Measurements from ENCODE around the gene GAK. TPM values are rescaled to one million over a fixed set of nuclear protein-coding genes. Genes with fewer than 3 reads are reported as not detected.

Gene GAK
- total RNA-seq, 1 donor from 2014 or later: 191 TPM

DNA sequence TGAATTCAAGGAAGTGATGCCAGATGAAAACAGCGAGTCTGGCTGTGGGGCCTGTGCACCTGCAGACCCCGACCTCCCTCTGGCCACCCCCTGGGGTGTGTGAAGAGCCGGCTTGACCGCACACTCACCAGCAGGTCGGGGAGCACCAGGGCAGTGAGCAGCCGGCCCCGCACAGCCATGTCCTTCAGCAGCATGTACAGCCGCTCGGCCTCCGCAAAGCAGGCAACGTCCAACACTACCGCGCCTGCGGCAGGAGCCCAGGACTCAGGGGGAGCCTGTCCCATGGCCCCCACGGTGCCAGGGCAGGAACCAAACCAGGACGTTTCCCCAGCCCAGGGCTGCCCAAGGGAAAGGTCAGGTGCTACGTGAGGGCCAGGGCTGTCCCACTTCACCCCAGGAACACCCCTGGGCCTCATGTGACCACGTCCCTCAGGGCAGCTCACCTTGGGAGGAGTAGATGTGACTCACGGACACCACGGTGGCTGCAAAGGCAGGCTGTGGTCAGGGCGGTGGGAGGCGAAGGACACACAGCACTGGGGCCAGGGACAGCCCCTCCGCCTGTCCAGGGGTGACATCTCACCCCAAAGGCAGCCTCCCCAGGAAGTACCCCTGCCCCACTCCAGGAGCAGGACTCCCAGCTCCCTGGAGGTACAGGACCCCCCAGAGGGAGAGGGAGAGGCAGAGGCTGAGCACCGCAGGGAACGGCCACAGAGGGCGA, 33.1 kb upstream of the GAK start:
- intact Hi-C loops (cut with micrococcal nuclease): no loop called here

DNA sequence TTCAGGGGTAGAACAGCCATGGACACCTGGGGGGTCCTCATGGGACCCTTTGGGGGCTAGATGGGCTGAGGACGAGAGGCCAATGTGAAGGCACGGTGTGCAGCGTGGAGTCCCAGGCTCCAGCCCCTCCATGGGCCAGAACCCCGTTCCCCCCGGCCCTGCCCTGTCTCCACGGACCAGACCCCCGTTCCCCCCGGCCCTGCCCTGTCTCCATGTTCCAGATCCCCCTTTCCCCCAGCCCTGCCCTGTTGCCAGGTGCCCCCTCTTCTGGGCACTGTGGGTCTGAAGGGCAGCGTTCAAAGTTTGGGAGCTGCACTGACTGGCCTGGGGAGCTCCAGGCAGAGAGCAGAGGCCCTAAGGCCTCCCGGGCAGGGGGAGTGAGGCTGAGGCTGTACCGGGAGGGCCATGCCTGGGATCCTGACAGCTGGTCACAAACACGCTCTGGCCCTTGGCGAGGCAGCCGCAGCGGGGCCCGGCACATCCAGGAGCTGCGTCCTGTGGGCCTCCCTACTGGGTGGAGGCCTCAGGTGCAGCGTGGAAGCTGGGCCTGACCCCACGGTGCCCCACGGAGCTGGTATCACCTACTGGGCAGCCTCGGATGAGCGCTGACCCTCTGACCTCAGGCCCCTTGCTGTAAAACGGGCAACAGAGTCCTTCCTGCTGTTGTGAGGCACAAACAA, 32.4 kb upstream of the GAK start:
- intact Hi-C loops (cut with micrococcal nuclease): no loop called here

DNA sequence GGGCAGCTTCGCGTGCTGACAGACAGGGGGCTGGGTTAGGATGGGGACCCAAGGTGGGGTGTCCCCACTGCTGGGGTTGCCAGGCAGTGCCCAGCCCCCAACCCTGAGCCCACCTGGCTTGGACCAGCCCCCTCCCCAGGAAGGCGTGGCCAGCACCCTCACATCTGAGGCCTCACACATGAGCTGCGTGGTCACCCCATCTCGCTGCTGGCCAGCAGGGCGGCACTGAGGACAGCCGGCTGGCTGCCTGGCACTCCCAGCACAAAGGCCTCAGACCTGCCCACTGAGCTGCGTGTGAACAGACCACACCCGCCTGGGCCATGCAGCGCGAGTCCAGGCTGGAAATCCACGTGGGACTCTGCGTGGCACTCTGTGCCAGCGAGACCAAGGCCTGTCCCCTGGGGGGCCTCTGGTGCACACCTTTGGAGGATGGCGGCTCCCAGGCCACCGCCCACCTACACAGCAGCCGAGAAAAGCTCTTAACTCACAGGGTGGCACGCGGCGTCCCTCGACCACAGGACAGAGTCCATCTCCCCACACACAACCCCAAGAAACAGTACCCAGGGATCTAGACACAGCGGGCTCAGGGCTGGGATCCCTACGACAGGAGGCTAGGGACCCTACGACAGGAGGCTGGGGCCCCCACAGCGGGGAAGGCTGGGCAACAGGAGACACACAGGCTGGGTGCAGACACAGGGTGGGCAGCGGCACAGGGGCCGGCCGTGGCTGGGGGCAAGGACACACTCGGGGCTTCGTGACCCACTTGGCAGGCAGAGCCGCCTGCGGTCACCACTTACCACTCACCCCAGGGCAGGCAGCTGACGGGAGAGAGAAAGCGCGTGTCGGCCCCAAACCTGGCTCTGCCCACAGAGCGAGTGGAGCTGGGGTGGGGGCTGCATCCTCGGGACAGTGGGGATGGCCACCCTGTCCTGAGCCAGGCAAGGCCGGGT, 31.4 kb upstream of the GAK start:
- intact Hi-C loops (cut with micrococcal nuclease): no loop called here

DNA sequence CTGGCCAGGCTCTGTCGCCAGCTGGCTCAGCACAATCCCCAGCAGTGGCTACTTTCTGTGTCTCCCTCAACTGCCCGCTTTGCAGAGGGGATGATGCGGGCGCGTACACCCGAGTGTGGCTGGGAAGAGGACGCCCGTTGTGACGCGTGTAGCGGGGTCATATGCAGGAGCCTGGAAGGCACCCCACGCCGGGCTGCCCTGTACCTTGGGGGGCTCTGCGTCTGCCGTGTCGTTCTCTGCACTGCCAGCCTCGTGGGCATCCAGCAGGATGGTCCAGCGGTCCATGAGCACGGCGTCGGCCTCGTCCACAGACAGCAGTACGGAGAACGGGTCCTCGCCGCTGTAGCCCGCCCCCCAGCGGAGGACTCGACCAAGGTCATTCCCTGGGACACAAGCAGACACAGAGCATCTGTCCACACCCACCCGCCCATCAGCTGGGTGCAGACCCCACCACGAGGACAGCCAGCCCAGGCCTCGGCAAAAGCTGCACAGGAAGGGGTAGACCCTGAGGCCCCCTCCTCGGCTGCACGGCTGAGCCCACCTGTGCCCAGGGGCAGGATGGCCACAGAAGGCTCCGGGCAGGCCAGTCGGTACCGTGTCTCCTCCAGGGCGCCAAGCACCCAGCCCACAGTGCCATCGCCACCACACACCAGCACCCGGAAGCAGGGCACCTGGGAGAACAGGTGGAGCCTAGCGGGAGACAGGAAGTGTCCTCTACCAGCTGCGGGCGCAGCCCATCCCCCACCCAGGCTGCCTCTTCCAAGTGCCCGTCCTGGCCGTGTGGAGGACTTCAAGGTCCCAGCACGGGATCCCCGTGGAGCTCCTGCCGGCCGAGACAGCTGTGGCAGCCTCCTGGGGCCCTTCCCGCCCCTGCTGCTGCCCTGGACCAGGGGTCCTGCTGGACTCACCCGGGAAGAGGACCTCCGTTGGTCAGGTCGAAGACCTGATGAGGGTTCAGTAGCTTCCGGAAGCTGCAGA, 30.4 kb upstream of the GAK start:
- intact Hi-C loops (cut with micrococcal nuclease): no loop called here

DNA sequence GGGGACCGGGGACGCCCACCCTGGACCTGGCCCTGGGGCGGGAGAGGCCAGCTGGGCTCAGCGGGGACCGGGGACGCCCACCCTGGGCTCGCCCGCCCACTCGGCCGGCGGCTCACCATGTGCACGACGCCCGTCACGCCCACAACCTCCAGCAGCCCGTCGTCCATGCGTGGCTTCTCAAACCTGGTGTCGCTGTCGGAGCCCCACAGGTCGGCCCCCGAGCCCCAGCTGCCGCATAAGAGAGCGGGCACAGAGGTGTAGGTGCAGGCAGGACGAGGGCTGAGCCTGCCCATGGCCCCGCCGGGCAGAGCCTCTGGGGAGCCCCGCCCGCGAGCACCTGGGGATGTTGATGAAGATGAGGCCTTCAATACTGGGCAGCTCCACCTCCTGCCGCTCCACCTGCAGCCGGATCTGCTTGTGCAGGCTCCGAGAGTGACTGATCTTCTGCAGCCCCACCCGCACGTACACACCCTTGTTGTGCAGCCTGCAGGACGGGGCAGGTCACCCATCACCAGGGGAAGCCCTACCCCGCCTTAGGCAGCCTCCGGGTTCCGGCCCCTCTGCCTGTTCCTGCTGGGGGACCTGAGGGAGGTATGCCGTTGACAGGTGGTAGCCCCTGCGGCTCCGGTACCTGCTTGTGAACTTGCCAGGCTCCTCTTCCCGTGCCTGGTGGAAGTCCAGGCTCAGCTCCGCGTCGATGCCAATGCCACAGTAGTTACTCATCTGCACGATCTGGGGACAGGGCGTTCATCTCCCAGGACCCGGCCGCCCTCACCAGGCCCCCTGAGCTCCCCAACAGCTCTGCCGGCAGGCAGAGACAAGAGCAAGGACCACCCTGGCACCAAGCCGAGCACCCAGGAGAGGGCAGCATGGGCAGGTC, 29.5 kb upstream of the GAK start:
- intact Hi-C loops (cut with micrococcal nuclease): no loop called here

DNA sequence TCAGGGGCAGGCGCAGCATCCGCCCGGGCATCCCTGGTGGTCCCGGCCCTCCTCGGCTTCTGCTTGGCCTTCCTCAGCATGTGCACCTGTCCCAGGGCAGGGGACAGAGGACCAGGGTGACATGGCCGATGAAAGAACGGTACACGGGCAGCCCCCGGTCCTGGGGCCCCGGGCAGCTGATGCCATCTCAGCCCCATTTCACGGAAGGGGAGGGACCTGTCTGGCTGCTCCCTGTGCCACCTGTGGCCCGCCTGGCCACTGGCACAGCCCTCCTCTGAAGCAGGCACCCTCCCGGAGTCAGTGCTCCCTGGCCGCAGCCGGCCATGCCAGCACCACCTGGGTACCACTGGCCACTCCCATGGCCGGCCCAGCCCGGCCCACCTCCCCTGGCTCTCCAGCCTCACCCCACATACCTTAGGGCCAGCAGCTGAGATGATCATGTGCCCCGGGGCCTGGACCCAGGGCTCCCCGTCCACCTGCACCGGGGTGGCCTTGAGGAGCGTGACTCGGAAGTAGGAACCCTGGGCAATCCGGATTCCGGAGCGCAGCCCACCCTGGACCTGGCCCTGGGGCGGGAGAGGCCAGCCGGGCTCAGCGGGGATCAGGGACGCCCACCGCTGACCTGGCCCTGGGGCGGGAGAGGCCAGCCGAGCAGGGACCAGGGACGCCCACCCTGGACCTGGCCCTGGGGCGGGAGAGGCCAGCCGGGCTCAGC, 28.7 kb upstream of the GAK start:
- intact Hi-C loops (cut with micrococcal nuclease): no loop called here

DNA sequence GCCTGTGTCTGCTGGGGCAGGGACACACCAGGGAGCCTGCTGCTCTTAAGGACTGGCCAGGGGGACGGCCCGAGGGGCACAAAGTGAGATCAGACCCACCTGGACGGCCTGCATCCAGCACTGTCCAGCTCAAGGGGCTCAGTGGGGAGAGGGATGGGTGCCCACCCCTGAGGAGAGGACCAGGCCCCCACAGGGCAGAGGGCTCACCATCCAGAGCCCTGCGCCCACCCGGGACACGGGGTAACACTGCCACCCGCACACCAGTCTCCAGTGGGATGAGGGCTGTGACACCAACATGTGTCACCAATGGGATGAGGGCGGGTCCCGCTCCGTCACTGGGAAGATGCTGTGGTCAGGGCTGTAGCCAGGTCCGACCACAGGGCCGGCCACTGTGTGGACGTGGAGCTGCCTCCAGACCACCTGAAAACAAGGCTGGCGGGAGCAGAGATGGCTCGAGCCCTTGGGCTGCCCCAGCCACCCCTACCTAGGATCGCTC, 28.1 kb upstream of the GAK start:
- intact Hi-C loops (cut with micrococcal nuclease): no loop called here

DNA sequence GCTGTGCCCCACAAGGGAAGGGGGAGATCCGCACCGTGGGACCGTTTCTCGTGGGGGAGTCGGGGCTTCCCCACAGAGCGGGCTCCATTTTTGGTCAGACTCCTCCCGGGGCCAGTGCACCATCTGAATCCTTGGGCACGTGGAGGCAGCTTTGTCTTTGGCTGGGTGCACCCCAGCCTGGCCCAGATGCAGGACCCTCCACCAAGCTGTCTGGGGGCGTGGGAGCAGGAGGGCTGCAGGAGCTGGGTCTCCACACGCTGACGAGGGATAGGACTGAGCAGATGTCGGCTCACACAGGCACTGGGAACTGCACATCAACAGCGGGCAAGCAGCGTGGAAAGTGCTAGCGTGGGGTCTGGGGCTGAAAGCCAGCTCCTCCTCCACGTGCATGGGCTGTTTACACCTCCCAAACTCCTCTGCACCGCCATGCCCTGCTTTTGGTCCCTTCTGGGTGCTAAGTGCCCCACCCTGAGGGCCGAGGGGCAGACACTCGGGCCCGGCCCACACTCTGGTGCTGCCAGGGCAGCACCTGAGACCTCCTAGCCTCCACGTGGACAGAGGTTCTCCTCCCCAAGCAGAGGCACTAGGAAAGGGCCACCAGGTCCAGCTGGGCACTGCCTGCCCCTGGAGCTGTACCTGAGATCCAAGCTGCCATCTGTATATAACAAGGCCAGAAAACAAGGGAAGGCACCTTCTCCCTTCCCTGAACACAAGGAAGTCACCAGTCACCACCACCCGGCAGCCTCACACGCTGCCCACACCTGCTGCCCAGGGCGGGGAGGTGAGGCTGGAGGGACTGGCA, 27.4 kb upstream of the GAK start:
- intact Hi-C loops (cut with micrococcal nuclease): no loop called here

DNA sequence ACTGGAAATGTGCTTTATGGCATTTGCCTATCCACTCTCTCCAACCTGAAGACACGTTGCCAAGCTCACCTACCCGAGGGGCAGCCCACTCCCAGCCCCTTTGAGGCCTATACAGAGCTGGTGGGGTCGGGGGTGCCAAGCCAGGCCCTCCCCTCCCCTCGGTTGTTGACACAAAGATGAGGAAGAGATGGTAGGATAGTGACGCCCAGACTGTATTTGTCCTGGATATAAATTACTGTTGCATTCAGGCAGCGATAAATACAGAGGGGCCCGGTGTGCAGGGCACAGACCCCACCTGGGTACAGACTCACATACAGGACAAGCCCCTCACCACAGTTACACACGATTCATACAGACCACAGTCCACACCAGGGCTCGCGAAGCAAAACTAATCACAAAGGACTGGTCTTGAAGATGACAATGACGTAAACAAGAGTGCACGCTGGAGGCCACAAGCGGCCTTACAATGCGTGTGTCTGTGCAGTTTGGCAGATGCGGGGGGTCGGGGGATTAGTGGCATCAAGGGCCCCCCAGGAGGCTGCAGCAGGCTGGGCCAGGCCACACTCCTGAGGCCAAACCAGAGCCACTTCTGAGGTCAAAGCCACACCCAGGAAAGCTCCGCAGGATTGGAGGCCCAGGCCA, 26.7 kb upstream of the GAK start:
- intact Hi-C loops (cut with micrococcal nuclease): no loop called here

DNA sequence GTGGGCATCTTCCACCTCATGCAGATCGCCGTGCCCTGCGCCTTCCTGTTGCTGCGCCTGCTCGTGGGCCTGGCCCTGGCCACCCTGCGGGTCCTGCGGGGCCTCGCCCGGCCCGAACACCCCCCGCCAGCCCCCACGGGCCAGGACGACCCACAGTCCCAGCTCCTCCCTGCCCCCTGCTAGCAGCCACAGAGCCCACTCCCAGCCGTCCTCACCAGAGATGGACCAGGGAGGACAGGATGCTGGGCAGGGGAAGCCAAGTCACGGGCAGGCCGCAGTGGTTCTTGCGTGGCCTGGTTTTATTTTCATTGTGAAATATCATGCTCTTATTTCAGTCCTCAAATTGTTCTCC, 26.2 kb upstream of the GAK start:
- intact Hi-C loops (cut with micrococcal nuclease): no loop called here

DNA sequence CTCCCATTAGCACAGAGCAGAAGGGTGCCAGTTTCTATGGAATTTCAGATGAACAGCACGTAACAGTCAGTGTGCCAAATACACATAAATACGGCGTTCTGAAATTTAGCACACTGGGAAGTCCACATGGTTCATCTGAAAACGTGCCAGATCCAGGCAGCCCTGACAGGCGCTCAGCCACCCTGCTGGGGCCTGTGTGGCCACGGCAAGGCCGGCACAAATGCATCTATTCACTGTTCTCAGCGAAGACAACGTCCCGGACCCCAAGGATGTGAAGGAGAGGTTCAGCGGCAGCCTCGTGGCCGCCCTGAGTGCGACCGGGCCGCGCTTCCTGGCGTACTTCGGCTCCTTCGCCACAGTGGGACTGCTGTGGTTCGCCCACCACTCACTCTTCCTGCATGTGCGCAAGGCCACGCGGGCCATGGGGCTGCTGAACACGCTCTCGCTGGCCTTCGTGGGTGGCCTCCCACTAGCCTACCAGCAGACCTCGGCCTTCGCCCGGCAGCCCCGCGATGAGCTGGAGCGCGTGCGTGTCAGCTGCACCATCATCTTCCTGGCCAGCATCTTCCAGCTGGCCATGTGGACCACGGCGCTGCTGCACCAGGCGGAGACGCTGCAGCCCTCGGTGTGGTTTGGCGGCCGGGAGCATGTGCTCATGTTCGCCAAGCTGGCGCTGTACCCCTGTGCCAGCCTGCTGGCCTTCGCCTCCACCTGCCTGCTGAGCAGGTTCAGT, 25.6 kb upstream of the GAK start:
- intact Hi-C loops (cut with micrococcal nuclease): no loop called here

DNA sequence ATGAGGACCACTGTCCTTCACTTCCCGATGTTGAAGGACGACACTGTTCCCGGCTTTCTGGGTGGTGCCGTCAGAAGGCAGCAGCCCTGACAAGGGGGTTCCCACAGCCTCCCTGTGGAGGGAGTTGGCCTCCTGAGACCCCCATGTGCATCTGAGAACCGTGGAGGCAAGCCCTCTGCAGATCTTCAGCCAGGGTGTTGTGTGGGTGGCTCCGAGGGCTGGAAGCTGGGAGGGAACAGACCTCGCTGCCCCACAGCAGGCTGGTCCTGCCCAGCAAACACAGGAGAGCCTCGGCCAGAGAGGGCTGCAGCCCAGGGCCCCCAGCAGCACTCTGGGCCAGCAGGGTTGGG, 25.1 kb upstream of the GAK start:
- intact Hi-C loops (cut with micrococcal nuclease): no loop called here

DNA sequence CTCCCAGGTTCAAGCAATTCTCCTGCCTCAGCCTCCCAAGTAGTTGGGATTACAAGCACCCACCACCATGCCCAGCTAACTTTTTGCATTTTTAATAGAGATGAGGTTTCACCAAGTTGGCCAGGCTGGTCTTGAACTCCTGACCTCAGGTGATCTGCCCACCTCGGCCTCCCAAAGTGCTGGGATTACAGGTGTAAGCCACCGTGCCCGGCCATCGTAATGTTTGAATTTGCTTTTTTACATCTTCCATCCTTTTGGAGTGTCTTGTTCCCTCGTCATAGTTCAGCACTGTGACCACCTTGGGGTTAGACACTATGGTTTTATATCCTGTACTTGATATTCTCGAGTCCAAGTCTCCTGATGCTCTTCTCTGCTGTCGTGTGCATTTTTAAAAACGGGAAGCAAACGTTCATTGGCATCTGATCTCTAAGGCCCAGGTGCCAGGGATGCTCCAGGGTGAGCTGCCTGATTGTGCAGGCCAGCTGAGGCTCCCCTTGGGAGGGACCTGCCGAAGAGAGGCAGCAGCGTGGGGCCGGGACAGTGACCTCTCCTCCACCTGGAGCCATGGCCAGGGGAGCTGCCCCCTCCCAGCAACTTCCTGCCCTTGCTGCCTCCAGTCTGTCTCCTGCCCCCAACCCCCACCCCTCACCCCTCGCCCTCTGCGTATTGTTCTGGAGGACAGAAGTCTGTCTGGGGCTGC, 24.6 kb upstream of the GAK start:
- intact Hi-C loops (cut with micrococcal nuclease): no loop called here

DNA sequence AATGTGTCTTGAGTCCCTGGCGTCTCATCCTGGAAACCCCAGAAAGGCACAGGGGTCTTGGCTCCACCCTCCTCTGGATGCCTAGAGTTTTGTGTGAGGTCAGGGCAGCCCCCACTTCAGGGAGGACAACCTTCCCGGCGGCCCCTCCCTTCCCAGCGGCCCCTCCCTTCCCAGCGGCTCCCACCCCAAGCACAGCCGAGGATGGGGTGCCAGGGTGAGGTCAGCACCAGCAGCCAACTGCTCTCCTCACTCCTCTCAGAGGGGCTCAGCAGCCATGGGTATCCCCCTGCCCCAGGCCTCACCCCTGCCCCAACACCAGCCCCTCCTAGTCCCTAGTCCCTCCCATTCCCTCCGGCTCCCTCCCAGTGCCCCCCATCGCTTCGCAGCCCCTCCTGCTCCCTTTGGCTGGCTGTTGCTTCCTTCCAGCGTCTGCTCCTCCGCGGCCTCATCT, 23.8 kb upstream of the GAK start:
- intact Hi-C loops (cut with micrococcal nuclease): no loop called here

DNA sequence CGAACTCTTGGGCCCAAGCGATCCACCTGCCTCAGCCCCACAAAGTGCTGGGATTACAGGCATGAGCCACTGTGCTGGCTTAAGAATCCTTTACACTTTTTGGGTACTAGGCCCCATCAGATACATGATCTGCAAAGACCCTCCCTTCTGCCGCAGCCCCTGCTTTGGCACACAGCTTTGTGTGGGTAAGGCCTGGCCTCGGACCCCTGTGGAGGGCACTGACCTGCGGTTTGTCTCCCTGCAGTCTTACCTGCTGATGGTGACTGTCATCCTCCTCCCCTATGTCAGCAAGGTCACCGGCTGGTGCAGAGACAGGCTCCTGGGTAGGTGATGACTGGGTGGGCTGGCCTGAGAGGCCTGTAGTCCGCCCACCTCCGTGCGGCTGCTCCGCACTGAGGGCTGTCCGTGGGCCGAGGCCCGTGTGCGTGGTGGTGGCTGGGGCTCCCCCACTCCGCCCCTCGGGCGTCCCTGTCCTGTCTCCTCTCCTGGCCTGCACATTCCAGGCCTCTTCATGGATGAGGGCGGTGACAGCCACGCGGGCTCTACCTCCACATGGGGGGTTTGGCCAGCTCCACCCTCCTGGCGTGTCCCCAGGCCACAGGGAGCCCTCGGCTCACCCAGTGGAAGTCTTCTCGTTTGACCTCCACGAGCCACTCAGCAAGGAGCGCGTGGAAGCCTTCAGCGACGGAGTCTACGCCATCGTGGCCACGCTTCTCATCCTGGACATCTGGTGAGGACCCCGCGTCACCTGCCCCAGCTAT, 23.2 kb upstream of the GAK start:
- intact Hi-C loops (cut with micrococcal nuclease): no loop called here
